Endothelial cell of umbilical vein (primary cell): ENCODE data around the gene CLIC3. TPM values are rescaled to one million over a fixed set of nuclear protein-coding genes. Genes with fewer than 3 reads are reported as not detected.

Experiments used
- BruUV-seq: library from RNA; stranded (reverse); fragments of 400-500 nt; replicated peaks from 2 replicates; lab custom pipeline; 2021; lab: Mats Ljungman, UMichigan
- CTCF ChIA-PET: fragments of 300-600, 350-600 bp; sonication (Branson Sonifier 250); formaldehyde crosslinking; loops from one replicate; lab custom pipeline; 2021; ENCODE audit warnings: antibody characterized with exemption, inconsistent platforms; lab: Charles Lee
- POLR2A ChIA-PET: fragments of 300-600, 350-600 bp; sonication (Branson Sonifier 250); formaldehyde crosslinking; loops from one replicate; lab custom pipeline; 2021; ENCODE audit warnings: antibody characterized with exemption, inconsistent platforms; lab: Charles Lee
- DNase-seq: peaks from one replicate; pipeline ENCODE4 v3.0.0-alpha.2; 2011; ENCODE audit warnings: low read depth, low spot score
- FAIRE-seq: peaks from 2 replicates; lab custom pipeline; 2011; peaks lifted over from hg19 to GRCh38; lab: Jason Lieb, UNC
- H2AFZ ChIP-seq: 2 replicates; pipeline ENCODE4 v1.6.0; 2012; ENCODE audit warnings: low read depth, low read length, control low read depth, inconsistent platforms
- H3K27ac ChIP-seq: 2 replicates; pipeline ENCODE4 v1.5.1; 2011; ENCODE audit warnings: low read depth, mild to moderate bottlenecking, control low read depth, low read length, moderate library complexity; ENCODE audit not compliant: insufficient read depth
- H3K27me3 ChIP-seq, 2 experiments: 2 replicates each; pipeline versions ENCODE4 v1.6.0 to v1.6.1; 2011; ENCODE audit warnings: low read length in 2 of 2, mixed read lengths in 1 of 2; ENCODE audit not compliant: control insufficient read depth in 2 of 2, insufficient read depth in 2 of 2
- H3K36me3 ChIP-seq, 2 experiments: 2 replicates in 1 of 2; 3 replicates in 1 of 2; pipeline ENCODE4 v1.5.1; 2011; ENCODE audit warnings: low read length in 2 of 2, mild to moderate bottlenecking in 1 of 2, moderate library complexity in 1 of 2; ENCODE audit not compliant: control insufficient read depth in 2 of 2, insufficient read depth in 2 of 2; ENCODE audit errors: extremely low read depth in 1 of 2
- H3K4me1 ChIP-seq: 3 replicates; pipeline ENCODE4 v1.5.1; 2011; ENCODE audit warnings: mild to moderate bottlenecking, low read length; ENCODE audit not compliant: control insufficient read depth, insufficient read depth; ENCODE audit errors: extremely low read depth
- H3K4me2 ChIP-seq: 2 replicates; pipeline ENCODE4 v1.6.1; 2011; ENCODE audit warnings: low read length, control low read depth, mixed read lengths; ENCODE audit not compliant: insufficient read depth
- H3K4me3 ChIP-seq, 3 experiments: fragments of 200-600 bp in 1 of 3; sonication (generic), shearing (Covaris generic) in 1 of 3; replicated peaks in 1 of 3; 2 replicates each; pipeline ENCODE4 v1.5.1; 2011 to 2016; ENCODE audit warnings: control low read depth in 3 of 3, low read length in 3 of 3, mild to moderate bottlenecking in 2 of 3, inconsistent platforms in 1 of 3, low read depth in 1 of 3, moderate library complexity in 1 of 3; ENCODE audit not compliant: insufficient read depth in 1 of 3
- H3K79me2 ChIP-seq: 2 replicates; pipeline ENCODE4 v1.6.0; 2012; ENCODE audit warnings: low read length, inconsistent platforms; ENCODE audit not compliant: control insufficient read depth, insufficient read depth
- H3K9ac ChIP-seq: replicated peaks from 2 replicates; pipeline ENCODE3; 2011; ENCODE audit warnings: low read length, control low read depth; ENCODE audit not compliant: insufficient read depth; ENCODE audit errors: extremely low read depth
- H3K9me1 ChIP-seq: replicated peaks from 3 replicates; pipeline ENCODE4 v1.6.0; 2011; ENCODE audit warnings: mild to moderate bottlenecking, low read length; ENCODE audit not compliant: control insufficient read depth, insufficient read depth; ENCODE audit errors: extremely low read depth
- H3K9me3 ChIP-seq: replicated peaks from 2 replicates; pipeline ENCODE4 v1.5.1; 2012; ENCODE audit warnings: low read length, inconsistent platforms; ENCODE audit not compliant: control insufficient read depth, insufficient read depth
- H4K20me1 ChIP-seq: replicated peaks from 2 replicates; pipeline ENCODE3; 2011; ENCODE audit warnings: mild to moderate bottlenecking, low read length; ENCODE audit not compliant: control insufficient read depth, insufficient read depth; ENCODE audit errors: extremely low read depth
- CTCF ChIP-seq, 2 donors: IDR thresholded peaks; 1 replicate in 1 of 2; 2 replicates in 1 of 2; pipeline ENCODE4 v1.5.1; 2011; ENCODE audit warnings: low read length in 2 of 2, mild to moderate bottlenecking in 2 of 2, moderate library complexity in 2 of 2, control low read depth in 1 of 2, inconsistent platforms in 1 of 2, low read depth in 1 of 2; ENCODE audit not compliant: insufficient read depth in 1 of 2; ENCODE audit errors: extremely low read depth in 1 of 2
- FOS ChIP-seq: IDR thresholded peaks from 2 replicates; pipeline ENCODE4 v1.6.1; 2011; ENCODE audit warnings: mild to moderate bottlenecking, low read length, moderate library complexity, borderline replicate concordance; ENCODE audit not compliant: insufficient read depth
- GATA2 ChIP-seq: IDR thresholded peaks from 2 replicates; pipeline ENCODE4 v1.7.0; 2011; ENCODE audit warnings: low read depth, mild to moderate bottlenecking, moderate library complexity, mixed read lengths, low read length; ENCODE audit not compliant: insufficient read length, insufficient read depth
- MAX ChIP-seq: IDR thresholded peaks from 2 replicates; pipeline ENCODE4 v1.6.1; 2011; ENCODE audit not compliant: insufficient read depth, insufficient read length
- POLR2A ChIP-seq: IDR thresholded peaks from 2 replicates; pipeline ENCODE4 v1.6.1; 2012; ENCODE audit warnings: low read depth, mild to moderate bottlenecking, control low read depth, low read length
- POLR2AphosphoS5 ChIP-seq: IDR thresholded peaks from 2 replicates; pipeline ENCODE4 v1.6.1; 2012; ENCODE audit warnings: low read depth, mild to moderate bottlenecking, control low read depth, low read length, moderate library complexity; ENCODE audit not compliant: insufficient read depth
- dilution Hi-C: fragments of 300-500 bp; cut with MboI; formaldehyde crosslinking; loops from one replicate; pipeline ENCODE4 v1.15.0; 2019; ENCODE audit warnings: low sequenced_read_pairs; ENCODE audit not compliant: extremely low pct_ligation_motif_present
- intact Hi-C: fragments of 100-400 bp; cut with micrococcal nuclease; formaldehyde crosslinking; loops from one replicate; pipeline ENCODE4 v1.10.0; 2022
- polyA plus RNA-seq, 4 experiments: library from polyadenylated mRNA; depleted of rRNA in 3 of 4; stranded (reverse) in 3 of 4; unstranded in 1 of 4; fragments of >200 nt; gene quantifications; 2 replicates each; pipeline versions ENCODE4 v1.2.1 to v1.2.3, GENCODE V29; 2011 to 2012; ENCODE audit warnings: missing spikeins in 1 of 4
- total RNA-seq: library from RNA; stranded (reverse); gene quantifications from 2 replicates; pipeline ENCODE4 v1.2.3, GENCODE V29; 2021

Gene CLIC3
- total and polyA plus RNA-seq, 2 donors (not counting 3 experiments of a cell fraction or from before 2014, with no cell fraction given): 2.3 TPM; not detected in 1

GRCh38 chr9:137015540-137015930 lies 19.2 kb upstream of the CLIC3 start:
- dilution Hi-C loops: no loop called here
- POLR2A ChIA-PET: interaction anchor here (0.9 kb wide), 1 partner anchor 23 kb away, joined by 3 read pairs; the partner anchor contains the start of gene PAXX
- no peaks in the 10 kb centered on the region for H3K27me3 ChIP-seq
- no peaks in the 10 kb centered on the region for H3K79me2 ChIP-seq
- H3K36me3 ChIP-seq: no peaks in the 10 kb centered on the region
- H3K27ac ChIP-seq: no peak overlapping the region
- H3K4me2 ChIP-seq: no peak overlapping the region
- no peak overlapping the region for H3K9ac ChIP-seq
- no peaks in the 10 kb centered on the region for H3K9me3 ChIP-seq
- DNase-seq (no peak), FAIRE-seq (no peak)
- H4K20me1 ChIP-seq: no peaks in the 10 kb centered on the region
- intact Hi-C loops: no loop called here
- no peaks in the 10 kb centered on the region for H3K4me1 ChIP-seq
- CTCF ChIA-PET: interaction anchor here (2.0 kb wide), 1 partner anchor 14 kb away, joined by 10 read pairs; no protein-coding TSS in a partner anchor
- no peak overlapping the region for H3K4me3 ChIP-seq
- TF ChIP-seq FOS (no peak), POLR2AphosphoS5 (no peak), GATA2 (no peak), CTCF (IDR thresholded peaks at IDR 0.05; ENCODE audit: extremely low read depth in 1 of 2, insufficient read depth in 1 of 2, low read depth in 1 of 2, low read length in 2 of 2) (no peak), POLR2A (no peak), MAX (no peak)
- BruUV-seq: no TSS peak
- H2AFZ ChIP-seq: no peak overlapping the region
- H3K9me1 ChIP-seq: no peaks in the 10 kb centered on the region
